Fibroblast of lung (primary cell): ENCODE results near the gene ARAP2.

Experiments used
- CTCF ChIP-seq, 2 donors: IDR thresholded peaks in 1 of 2; conservative IDR thresholded peaks in 1 of 2; 1 replicate in 1 of 2; 2 replicates in 1 of 2; pipeline ENCODE4 v1.5.1; 2011 to 2012; ENCODE audit warnings: low read length in 2 of 2, control low read depth in 1 of 2, inconsistent platforms in 1 of 2, low read depth in 1 of 2, mild to moderate bottlenecking in 1 of 2
- EZH2 ChIP-seq: IDR thresholded peaks from 2 replicates; pipeline ENCODE4 v1.5.1; 2012; ENCODE audit warnings: low read length, control low read depth, mild to moderate bottlenecking; ENCODE audit errors: missing control alignments

GRCh38 chr4:36187723-36188333 is 56.5 kb downstream of the ARAP2 start:
- peak; percentile 44 to 71 for TF ChIP-seq CTCF (conservative IDR thresholded peaks at IDR 0.05 in 1 of 2, IDR thresholded peaks at IDR 0.05 in 1 of 2; ENCODE audit: low read depth in 1 of 2, low read length in 2 of 2)
- TF ChIP-seq EZH2: no peak
